GM21447 (cell line): ENCODE results near the gene CEMIP.
"Not testable (repeated sequence)": the region's sequence is repeated elsewhere in the genome, so short reads cannot be mapped to it uniquely, and the experiment has no call there.

Source experiments
- ATAC-seq: cut with Tn5 transposase; IDR thresholded peaks from one replicate; pipeline ENCODE4 v1.9.1; 2021; ENCODE audit not compliant: unreplicated experiment

Gene CEMIP

DNA sequence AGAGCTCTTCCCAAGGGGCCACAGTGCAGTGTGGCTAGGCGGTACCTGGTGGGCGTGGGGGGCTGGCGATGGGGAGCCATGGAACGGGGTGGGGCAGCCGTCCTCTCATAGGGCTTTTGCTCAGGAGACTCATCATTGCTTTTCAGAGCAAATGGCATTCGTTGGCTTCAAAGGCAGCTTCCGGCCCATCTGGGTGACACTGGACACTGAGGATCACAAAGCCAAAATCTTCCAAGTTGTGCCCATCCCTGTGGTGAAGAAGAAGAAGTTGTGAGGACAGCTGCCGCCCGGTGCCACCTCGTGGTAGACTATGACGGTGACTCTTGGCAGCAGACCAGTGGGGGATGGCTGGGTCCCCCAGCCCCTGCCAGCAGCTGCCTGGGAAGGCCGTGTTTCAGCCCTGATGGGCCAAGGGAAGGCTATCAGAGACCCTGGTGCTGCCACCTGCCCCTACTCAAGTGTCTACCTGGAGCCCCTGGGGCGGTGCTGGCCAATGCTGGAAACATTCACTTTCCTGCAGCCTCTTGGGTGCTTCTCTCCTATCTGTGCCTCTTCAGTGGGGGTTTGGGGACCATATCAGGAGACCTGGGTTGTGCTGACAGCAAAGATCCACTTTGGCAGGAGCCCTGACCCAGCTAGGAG is 169.6 kb downstream of the CEMIP start:
- no peak for ATAC-seq

DNA sequence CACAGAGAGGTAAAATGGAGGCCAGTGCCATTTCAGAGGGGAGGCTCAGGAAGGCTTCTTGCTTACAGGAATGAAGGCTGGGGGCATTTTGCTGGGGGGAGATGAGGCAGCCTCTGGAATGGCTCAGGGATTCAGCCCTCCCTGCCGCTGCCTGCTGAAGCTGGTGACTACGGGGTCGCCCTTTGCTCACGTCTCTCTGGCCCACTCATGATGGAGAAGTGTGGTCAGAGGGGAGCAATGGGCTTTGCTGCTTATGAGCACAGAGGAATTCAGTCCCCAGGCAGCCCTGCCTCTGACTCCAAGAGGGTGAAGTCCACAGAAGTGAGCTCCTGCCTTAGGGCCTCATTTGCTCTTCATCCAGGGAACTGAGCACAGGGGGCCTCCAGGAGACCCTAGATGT is 170.6 kb downstream of the CEMIP start:
- ATAC-seq = no peak

DNA sequence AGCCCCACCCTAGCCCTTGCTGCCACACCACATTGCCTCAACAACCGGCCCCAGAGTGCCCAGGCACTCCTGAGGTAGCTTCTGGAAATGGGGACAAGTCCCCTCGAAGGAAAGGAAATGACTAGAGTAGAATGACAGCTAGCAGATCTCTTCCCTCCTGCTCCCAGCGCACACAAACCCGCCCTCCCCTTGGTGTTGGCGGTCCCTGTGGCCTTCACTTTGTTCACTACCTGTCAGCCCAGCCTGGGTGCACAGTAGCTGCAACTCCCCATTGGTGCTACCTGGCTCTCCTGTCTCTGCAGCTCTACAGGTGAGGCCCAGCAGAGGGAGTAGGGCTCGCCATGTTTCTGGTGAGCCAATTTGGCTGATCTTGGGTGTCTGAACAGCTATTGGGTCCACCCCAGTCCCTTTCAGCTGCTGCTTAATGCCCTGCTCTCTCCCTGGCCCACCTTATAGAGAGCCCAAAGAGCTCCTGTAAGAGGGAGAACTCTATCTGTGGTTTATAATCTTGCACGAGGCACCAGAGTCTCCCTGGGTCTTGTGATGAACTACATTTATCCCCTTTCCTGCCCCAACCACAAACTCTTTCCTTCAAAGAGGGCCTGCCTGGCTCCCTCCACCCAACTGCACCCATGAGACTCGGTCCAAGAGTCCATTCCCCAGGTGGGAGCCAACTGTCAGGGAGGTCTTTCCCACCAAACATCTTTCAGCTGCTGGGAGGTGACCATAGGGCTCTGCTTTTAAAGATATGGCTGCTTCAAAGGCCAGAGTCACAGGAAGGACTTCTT is 171.3 kb downstream of the CEMIP start:
- ATAC-seq = no peak

DNA sequence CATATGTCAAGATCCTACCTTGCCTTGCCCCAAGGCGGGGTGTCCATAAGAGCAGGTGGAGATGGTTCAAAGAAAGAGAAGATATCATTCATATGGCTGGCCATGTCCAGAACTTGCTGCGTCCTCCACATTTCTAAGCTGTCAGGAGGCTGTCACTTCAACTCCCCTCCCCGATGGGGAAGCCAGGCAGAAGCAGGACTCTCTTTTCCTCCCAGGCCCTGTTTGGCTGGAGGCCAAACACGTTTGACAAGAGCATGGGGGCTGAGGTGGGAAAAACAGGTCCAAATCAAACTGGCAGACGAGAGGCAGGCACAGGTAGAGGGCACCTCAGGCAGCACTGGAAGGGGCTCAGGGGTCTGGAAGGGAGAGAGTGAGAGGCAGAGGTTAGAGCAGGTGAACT is 172.8 kb downstream of the CEMIP start:
- no peak for ATAC-seq

DNA sequence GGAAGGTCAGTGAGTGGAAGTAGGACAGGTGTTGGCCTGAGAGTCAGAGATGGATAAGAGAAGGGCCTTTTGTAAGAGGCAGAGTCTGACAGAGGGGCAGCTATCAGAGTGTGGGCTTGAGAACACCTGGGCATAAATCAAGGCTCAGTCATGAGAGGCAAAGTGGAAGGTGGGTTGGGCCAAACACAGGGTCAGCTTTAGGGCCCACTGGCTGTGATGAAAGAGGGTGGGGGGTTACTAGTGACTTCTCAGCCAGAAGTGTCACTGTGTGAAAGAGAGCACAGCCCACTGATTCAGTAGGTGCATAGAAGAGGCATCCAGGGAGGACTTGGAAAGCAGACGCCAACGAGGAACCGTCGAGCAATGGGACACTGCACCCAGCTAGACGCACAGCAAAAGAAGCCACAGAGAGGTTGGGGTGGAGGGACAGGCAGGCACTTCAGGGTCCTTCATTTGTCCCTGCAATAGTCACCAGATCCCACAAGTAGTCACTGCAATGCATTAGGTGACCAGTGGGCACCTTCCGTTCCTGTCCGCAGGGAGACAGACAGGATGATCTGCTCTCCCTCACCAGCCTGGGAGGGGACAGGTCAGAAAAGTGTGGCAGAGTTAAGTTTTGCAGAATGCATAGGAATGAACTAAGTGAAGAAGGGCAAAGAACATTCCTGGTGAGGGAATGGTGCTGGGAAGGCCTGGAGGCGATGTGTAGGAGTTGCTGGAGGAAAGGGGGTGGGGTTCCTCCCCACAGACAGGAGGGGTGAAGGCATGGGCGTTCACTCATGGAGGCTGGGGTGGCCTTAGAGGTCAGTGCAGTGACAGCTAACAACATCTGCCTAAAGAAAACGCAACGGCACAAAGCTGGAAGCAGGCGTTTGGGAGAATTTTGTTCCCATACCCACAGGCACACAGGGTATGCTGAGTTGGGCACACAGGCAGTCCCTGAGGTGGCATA is 174.1 kb downstream of the CEMIP start:
- no peak for ATAC-seq

DNA sequence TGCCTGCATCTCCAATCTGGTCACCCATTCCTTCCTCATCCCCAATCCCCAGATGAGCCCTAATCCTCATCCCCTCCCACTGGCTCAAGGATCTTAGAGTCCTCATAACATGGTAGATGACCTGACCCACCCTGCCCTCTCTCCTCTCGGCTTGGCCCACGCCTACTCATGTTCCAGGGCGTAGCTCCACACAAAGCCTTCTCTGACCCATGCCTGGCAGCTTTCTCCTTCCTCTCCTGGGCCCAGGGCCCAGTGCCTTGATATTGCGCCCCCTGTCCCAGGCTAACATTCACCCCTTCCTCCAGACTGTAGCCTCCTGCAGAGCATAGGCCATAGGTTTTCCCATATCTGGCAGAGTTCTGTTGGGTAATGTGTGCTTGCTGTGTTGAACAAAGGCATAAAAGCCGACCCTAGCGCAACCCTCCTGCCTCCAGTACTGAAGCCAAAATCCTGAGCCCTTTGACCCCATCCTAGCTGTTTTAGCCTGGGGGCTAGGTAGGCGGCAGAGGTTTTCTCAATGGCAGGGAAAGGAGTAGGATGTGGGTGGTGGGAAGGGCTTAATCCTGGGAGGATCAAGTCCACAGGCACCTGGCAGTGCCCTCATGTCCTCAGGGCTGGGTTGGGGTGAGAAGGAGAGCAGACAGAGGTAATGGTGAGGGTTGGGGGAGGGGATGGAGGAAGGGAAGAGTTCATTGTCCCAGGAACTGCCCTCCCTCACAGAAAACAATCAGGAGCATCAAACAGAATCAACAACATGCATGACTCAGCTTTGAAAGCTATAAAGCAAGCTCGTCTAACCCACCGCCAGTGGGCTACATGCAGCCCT is 175.0 kb downstream of the CEMIP start:
- ATAC-seq = no peak

DNA sequence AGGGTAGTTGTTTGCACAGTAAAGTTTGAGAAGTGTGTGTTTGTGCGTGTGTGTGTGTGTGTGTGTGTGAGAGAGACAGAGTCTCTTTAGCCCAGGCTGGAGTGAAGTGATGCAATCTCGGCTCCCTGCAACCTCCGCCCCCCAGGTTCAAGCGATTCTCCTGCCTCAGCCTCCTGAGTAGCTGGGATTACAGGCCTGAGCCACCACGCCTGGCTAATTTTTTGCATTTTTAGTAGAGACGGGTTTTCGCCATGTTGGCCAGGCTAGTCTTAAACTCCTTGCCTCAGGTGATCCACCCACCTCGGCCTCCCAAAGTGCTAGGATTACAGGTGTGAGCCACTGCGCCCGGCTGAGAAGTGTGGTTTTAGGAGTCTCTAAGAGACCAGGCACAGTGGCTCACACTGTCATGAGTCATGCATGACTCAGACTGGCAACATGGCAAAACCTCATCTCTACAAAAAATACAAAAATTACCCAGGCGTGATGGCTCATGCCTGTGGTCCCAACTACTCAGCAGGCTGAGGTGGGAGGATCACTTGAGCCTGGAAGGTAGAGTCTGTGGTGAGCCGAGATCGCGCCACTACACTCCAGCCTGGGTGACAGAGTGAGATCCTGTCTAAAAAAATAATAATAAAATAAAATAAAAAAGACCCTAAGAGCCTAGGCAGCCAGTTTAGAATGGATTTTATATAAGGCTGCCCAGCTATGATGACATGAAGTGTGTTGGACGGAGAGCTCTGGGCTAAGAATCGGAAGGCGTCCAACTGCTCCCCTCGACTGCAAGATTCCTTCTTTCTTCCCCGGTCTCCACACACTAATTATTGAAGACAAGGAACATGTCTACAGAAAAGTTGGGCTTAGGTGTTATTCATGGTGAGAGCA is 176.6 kb downstream of the CEMIP start:
- ATAC-seq = not testable (repeated sequence)

DNA sequence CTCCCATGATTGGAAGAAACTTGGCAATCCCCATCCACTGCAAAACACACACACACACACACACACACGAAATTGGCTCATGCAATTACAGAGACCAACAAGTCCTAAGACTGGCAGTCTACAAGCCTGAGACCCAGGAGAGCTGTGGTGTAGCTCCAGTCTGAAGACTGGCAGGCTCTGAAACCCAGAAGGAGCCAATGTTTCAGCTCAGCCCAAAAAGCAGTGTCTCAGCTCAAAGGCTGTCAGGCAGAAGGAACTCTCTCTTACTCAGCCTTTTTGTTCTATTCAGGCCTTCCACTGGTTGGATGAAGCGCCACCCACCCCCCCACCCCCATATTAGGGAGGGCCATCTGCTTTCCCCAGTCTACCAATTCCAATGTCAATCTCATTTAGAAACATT is 178.4 kb downstream of the CEMIP start:
- no peak for ATAC-seq

DNA sequence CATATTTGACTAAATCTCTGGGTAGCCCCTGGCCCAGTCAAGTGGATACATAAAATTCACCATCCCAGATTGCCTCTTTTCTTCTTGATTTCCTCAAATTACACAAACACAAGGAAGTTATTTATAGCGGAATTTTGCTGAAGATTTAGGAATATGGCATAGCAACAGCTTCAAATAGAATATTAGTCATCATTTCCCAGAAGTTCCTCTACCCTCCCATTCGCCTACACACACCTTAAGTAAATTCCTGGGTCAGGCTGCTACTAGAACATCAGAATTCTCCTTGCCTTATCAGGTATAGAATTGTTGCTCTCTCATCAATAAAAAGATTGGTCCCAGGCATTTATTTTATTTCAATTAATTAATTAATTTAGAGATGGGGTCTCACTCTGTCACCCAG is 178.8 kb downstream of the CEMIP start:
- ATAC-seq = no peak

DNA sequence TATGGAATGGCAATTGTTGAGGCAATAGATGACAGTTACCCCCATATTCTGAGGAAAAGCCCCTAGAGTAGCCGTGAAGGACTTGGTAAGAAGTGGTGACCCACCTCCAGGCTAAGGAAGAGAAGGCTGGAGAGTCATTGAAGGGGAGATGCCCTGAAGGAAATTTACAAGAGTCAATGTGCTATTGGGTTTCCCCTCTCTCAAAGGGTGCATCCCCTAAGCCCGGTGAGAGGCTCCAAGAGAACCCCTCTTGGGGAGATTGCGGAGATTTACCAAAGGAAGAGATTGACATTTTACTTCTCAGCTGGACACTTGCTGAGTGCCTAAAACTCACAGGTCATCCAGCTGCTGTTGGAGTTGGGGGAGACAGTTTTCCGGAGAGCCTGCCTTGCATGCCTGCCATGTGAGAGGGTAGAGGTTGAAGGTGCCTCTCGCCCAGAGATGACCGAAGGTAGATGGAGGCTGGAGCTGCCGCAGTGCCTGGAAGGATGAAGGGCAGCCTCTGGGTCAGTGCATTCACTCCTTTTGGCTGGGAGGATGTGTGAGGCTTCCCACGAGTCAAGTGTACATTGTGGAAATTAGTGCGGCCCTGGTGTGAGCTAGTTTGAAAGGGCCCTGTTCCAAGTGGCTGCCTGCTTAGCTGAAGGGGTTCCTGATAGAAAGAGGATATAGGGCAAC is 179.8 kb downstream of the CEMIP start:
- ATAC-seq = no peak

DNA sequence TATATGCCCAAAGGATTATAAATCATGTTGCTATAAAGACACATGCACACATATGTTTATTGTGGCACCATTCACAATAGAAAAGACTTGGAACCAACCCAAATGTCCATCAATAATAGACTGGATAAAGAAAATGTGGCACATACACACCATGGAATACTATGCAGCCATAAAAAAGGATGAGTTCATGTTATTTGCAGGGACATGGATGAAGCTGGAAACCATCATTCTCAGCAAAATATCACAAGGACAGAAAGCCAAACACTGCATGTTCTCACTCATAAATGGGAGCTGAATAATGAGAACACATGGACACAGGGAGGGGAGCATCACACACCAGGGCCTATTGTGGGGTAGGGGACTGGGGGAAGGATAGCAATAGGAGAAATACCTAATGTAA is 186.3 kb downstream of the CEMIP start:
- not testable (repeated sequence) for ATAC-seq

DNA sequence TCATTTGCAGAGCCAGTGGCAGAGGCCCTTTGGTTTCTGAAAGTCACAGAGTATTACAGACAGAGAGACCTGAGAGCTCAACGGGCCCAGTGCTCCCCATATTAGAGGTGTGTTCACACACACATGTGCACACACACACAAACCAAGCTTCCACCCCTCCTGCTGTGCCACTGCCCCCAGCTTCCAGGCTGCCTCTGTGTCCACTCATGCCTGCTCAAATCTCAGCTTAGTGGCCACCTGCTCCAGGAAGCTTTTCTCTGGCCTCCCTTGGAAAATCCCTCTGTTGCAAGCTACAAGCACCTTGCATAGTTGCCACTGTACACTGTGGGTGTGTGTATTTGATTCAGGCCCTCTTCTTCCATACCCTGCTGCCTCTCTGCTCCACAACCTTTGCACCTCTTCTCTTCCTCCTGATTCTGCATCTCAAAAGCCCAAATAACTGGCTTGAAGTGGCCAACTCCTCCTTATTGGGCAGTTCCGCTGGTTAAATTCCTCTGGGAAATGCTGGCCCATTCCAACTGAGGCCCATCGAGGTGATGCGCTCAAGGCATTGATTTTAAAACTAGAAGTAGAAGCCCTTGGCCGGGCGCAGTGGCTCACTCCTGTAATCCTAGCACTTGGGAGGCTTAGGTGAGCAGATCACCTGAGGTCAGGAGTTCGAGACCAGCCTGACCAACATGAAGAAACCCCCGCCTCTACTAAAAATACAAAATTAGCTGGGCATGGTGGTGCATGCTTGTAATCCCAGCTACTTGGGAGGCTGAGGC is 187.4 kb downstream of the CEMIP start:
- ATAC-seq = no peak

DNA sequence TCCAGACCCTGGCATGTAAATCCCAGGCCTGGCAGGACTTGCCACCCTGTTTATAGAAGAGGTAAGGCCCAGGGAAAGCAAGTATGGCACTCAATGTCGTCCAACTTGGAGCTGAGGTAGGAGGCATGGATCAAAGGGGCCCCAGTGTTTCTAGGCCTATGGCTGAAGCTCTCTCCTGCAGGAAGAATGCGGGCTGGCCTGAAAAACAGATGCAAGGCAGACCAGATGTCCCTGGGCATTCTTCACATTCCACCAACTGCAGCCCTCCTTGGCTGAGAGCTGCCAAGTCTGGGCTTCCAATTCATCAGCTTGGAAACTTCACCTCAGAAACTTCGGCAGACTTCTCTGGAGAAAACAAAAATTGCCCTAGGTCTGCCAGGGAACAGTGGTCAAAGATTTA is 188.3 kb downstream of the CEMIP start:
- ATAC-seq = no peak

DNA sequence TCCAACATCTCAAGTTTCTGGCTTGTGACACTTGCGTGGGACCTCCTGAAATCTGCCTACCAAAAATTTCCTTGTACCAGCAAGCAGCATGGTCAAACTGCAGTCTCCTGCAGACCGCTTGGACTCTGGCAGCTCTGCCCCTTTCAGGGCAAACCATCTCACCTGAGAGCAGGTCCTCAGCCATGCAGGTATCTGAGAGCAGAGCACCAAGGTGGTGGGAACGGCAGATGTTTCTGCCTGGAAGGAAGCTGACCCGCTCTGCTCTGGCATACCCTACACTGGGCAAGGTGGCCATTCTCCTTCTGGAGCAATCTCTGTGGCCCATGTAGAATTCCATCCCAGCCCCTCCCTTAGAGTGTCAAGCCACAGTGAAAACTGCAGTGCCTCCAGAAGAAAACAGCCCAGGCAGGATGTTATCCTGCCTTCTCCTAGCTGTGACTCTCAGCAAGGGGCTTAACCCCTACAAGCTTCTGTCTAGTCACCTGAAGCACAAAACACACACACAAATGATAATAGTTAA is 188.9 kb downstream of the CEMIP start:
- ATAC-seq = no peak

DNA sequence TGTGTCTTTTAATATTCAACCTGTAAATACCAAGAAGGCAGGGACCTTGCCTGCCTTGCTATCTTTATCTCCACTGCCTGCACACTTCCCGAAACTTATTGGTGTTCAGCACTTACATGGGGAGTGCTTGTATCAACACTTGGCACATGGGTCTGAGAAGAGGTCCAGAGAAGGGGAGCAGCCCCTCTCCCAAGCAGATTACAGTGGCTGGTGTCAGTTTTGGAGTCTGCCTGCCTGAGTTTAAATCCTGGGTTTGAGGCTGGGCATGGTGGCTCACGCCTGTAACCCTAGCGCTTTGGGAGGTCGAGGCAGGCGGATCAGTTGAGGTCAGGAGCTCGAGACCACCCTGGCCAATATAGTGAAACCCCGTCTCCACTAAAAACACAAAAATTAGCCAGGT is 190.1 kb downstream of the CEMIP start:
- no peak for ATAC-seq

DNA sequence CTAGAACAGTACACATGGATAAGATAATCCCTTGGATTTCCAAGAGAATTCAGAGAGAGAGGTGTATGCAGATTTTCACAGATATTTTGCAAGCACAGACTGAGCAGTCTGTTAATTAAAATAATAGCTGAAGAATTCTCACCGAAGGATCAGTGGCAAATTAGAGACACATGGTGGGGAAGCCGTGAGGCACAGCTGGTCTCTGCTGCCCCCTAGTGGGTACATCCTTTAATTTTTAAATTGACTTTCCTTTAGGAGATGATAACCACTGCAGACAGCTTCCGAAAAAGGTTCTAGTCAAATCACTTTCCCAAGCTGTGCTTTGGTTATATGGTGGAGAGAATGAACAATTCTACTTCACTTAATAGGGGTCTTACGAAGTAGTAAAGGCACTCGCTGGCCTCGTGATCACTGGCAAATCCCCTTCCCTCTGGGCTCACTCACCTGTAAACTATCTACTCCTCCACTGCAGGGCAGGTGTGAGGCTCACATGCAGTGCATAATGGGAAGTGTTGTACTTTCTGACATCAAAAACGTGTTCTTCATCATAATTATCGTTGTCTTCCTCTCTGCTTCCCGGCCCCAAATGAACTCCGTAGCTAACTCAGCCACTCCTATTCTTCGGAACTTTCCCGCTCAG is 191.0 kb downstream of the CEMIP start:
- ATAC-seq = no peak

DNA sequence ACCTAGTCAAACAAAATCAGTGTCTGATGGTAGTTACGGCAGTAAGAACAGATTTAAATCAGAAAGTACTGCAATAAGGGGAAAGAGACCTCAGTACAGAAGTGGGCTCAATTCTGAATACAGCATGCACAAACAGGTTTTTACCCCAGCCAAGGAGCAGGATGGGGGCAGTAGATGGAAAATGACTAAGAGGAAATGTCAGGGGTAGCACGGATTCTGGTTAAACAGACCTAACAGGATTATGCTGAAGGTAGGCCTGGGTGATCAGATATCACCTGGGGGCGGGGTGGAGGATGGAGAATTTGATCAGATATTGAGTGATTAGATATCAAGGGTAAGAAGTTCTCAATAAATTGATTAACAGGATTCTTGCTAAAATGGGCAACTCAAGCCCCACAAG is 191.5 kb downstream of the CEMIP start:
- ATAC-seq = no peak

DNA sequence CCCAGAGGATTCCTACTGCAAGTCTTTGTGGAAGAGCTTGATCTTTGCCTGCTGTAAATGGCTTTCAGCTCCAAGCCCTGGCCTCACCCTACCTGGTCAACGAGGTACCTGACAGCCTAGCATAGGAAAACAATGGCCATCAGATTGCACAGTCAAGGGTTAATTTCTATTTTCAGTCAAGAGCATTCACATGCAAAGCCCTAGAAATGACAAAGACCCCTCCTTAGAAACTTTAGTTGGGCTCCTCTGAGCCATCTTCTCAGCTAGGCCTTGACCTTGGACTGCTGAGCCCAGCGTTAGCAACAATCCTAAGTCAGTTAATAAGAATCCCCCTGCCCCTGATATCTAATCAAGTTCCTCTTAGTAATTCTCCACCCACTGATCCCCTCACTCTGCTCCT is 192.0 kb downstream of the CEMIP start:
- no peak for ATAC-seq
